Upper lobe of left lung (tissue), 6 donors: ENCODE data around the gene DLL1. TPM values are rescaled to one million over a fixed set of nuclear protein-coding genes. Genes with fewer than 3 reads are reported as not detected.

Experiments used
- ATAC-seq, 2 donors: fragments of 200-7000 bp; cut with Tn5 transposase; one replicate each; pipeline ENCODE4 v1.9.1; 2022; ENCODE audit warnings: mild to moderate bottlenecking in 2 of 2, moderate library complexity in 2 of 2; ENCODE audit not compliant: low FRiP score in 2 of 2
- DNase-seq, 2 donors: peaks; one replicate each; pipeline ENCODE4 v3.0.0-alpha.2; 2019 to 2020
- H3K27ac ChIP-seq, 4 donors: fragments of 200-600 bp; sonication (generic); one replicate each; pipeline ENCODE4 v1.5.1; 2016 to 2019
- H3K27me3 ChIP-seq, 4 donors: fragments of 200-600 bp; sonication (generic); one replicate each; pipeline ENCODE4 v1.5.1; 2017 to 2019
- H3K36me3 ChIP-seq, 4 donors: fragments of 200-600 bp; sonication (generic); one replicate each; pipeline ENCODE4 v1.5.1; 2016 to 2019
- H3K4me1 ChIP-seq, 4 donors: fragments of 200-600 bp; sonication (generic); one replicate each; pipeline ENCODE4 v1.5.1; 2018 to 2019
- H3K4me3 ChIP-seq, 4 donors: fragments of 200-600 bp; sonication (generic); one replicate each; pipeline ENCODE4 v1.5.1; 2017 to 2019; ENCODE audit warnings: mild to moderate bottlenecking in 2 of 4, moderate library complexity in 1 of 4
- H3K9me3 ChIP-seq, 4 donors: fragments of 200-600 bp; sonication (generic); one replicate each; pipeline ENCODE4 v1.5.1; 2018 to 2019
- CTCF ChIP-seq, 6 experiments: fragments of 450-650 bp in 4 of 6; fragments of 200-600 bp in 2 of 6; sonication (generic) in 2 of 6; IDR thresholded peaks; one replicate each; pipeline ENCODE4 v1.5.1; 2016 to 2019; ENCODE audit warnings: antibody characterized with exemption in 6 of 6
- EP300 ChIP-seq, 4 donors: sonication (generic); formaldehyde crosslinking; IDR thresholded peaks; one replicate each; pipeline ENCODE4 v1.5.1; 2017; ENCODE audit warnings: antibody characterized with exemption in 4 of 4, control low read depth in 2 of 4
- POLR2A ChIP-seq, 4 donors: fragments of 450-650 bp; IDR thresholded peaks; one replicate each; pipeline ENCODE4 v1.5.1; 2016 to 2017; ENCODE audit warnings: antibody characterized with exemption in 4 of 4, mild to moderate bottlenecking in 2 of 4
- POLR2AphosphoS5 ChIP-seq, 2 donors: sonication (generic); formaldehyde crosslinking; IDR thresholded peaks; one replicate each; pipeline ENCODE4 v1.5.1; 2017; ENCODE audit warnings: antibody characterized with exemption in 2 of 2
- WGBS, 2 donors: methylation state at CpG; one replicate each; pipeline ENCODE4 v1.1.5; 2017 to 2018; 5-methylcytosine and 5-hydroxymethylcytosine counted together
- total RNA-seq, 6 donors: library from RNA; depleted of rRNA in 4 of 6; stranded (reverse); fragments of >200 nt in 4 of 6; gene quantifications; one replicate each; pipeline versions ENCODE4 v1.1.0 to v1.2.1, GENCODE V29; 2016 to 2021
- donor health status: DM: no; HTN: no; CAD: no; lungs with moderate emphysema.
- donor health status: DM: no; HTN: yes; CAD: no; lungs with severe emphysema.

DLL1 gene
- total RNA-seq, 6 donors from 2014 or later = 3.8 to 20.1 (median 10.2) TPM

GRCh38 chr6:170317076-170317475 lies 26.2 kb upstream of the DLL1 start:
- H3K27me3 ChIP-seq = no peaks in the 10 kb centered on the region
- H3K9me3 ChIP-seq = no peaks in the 10 kb centered on the region
- whole genome bisulfite sequencing, 2 donors = 48 to 53% methylated on average over 1 of the region's 1 CpG
- ATAC-seq = no peak
- peaks cover 0 to 32% (median 5%) of the 10 kb centered on the region in 4 donors for H3K4me1 ChIP-seq
- peak overlapping the region in 3 of 4 donors; percentile 26 to 45 (median 33) for H3K27ac ChIP-seq
- no peak for DNase-seq
- no peak overlapping the region for H3K4me3 ChIP-seq
- H3K36me3 ChIP-seq = peaks cover 0 to 26% (median 4%) of the 10 kb centered on the region in 4 donors
- no peak for TF ChIP-seq CTCF (IDR thresholded peaks at IDR 0.05)
- TF ChIP-seq POLR2AphosphoS5 (IDR thresholded peaks at IDR 0.05) = no peak
- no peak for TF ChIP-seq EP300 (IDR thresholded peaks at IDR 0.05)
- no peak for TF ChIP-seq POLR2A (IDR thresholded peaks at IDR 0.05)

- no peaks in the 10 kb centered on the region for H3K27me3 ChIP-seq
- H3K4me3 ChIP-seq = no peak overlapping the region
- WGBS, 2 donors = 89 to 94% methylated on average over 4 of the region's 4 CpGs
- no peaks in the 10 kb centered on the region for H3K9me3 ChIP-seq
- H3K36me3 ChIP-seq = peaks cover 0 to 23% (median 2%) of the 10 kb centered on the region in 4 donors
- TF ChIP-seq POLR2AphosphoS5 (IDR thresholded peaks at IDR 0.05) (no peak), EP300 (IDR thresholded peaks at IDR 0.05) (no peak), POLR2A (IDR thresholded peaks at IDR 0.05) (no peak), CTCF (IDR thresholded peaks at IDR 0.05) (no peak)
- no peak overlapping the region for H3K27ac ChIP-seq
- H3K4me1 ChIP-seq = peaks cover 0 to 36% (median 5%) of the 10 kb centered on the region in 4 donors
- DNase-seq = no peak
- ATAC-seq = no peak
Measured at GRCh38 chr6:170316071-170316470, 25.2 kb upstream of the DLL1 start.

- Histone ChIP-seq H3K27me3 (no peaks in the 10 kb centered on the region), H3K4me1 (peaks cover 0 to 40% (median 5%) of the 10 kb centered on the region in 4 donors), H3K4me3 (no peak overlapping the region), H3K9me3 (no peaks in the 10 kb centered on the region), H3K36me3 (peaks cover 0 to 22% (median under 1%) of the 10 kb centered on the region in 4 donors), H3K27ac (no peak overlapping the region)
- ATAC-seq (no peak), DNase-seq (peak in 1 of 2 donors; percentile 24)
- 86 to 90% methylated on average over 5 of the region's 5 CpGs for WGBS, 2 donors
- no peak for TF ChIP-seq POLR2AphosphoS5 (IDR thresholded peaks at IDR 0.05)
- TF ChIP-seq POLR2A (IDR thresholded peaks at IDR 0.05) = no peak
- TF ChIP-seq EP300 (IDR thresholded peaks at IDR 0.05) = no peak
- no peak for TF ChIP-seq CTCF (IDR thresholded peaks at IDR 0.05)
Measured at GRCh38 chr6:170314983-170315382, 24.1 kb upstream of the DLL1 start.

GRCh38 chr6:170313716-170314295 lies 22.9 kb upstream of the DLL1 start:
- no peak for ATAC-seq
- 85 to 91% methylated on average over 6 of the region's 6 CpGs for WGBS, 2 donors
- H3K27ac ChIP-seq = no peak overlapping the region

More at GRCh38 chr6:170313716-170314295, 22.9 kb upstream of the DLL1 start:
- peaks cover 0 to 13% (median 0%) of the 10 kb centered on the region in 4 donors for H3K36me3 ChIP-seq
- H3K9me3 ChIP-seq = no peaks in the 10 kb centered on the region
- peaks cover 0 to 49% (median 8%) of the 10 kb centered on the region in 4 donors for H3K4me1 ChIP-seq
- TF ChIP-seq CTCF (IDR thresholded peaks at IDR 0.05) = no peak
- DNase-seq = no peak
- H3K27me3 ChIP-seq = no peaks in the 10 kb centered on the region
- no peak overlapping the region for H3K4me3 ChIP-seq
